Cortex of kidney (tissue), 1 donor: Measurements from ENCODE around the gene MRPS16.

Experiments
- DNase-seq: peaks from one replicate; lab custom pipeline; 2025; lab: John Stamatoyannopoulos, UW

The MRPS16 gene

DNA sequence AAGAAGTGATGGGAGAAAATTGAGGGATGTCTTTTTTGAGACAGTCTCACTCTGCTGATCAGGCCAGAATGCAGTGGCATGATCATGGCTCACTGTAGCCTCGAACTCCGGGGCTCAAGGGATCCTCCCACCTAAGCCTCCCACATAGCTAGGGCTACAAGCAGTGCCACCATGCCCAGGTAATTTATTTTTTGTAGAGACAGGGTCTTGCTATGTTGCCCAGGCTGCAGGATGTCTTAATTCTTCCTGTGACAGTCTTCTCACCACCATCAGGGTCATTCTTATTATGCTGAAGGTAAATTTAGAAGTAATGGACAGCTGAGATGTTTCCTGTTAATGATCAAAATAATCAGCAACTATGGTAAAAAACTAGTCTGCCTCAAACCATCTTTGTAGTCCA, 12.5 kb downstream of the MRPS16 start:
- DNase-seq = no peak

- DNase-seq = no peak
Measured at GRCh38 chr10:73238990-73239566, 13.4 kb downstream of the MRPS16 start.

GRCh38 chr10:73234695-73235094, 17.7 kb downstream of the MRPS16 start:
- DNase-seq = no peak

DNA sequence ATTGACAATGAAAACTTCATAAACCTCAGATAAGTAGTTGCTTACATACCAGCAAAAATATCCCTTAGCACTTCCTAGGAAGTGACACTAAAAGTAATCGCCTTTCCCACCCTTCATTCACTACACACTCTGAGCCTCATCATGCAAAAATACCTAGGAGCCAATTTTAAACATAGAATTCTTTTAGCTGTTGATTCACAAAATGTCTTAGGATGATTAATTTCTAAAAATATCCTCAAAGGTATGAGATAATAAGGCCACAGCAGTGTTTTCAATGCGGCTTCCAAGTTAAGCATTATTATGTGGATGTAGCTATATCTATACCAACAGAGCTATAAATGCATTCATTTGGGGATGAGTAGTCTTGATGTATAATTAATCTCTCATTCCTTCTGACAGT, 18.6 kb downstream of the MRPS16 start:
- DNase-seq = no peak

DNA sequence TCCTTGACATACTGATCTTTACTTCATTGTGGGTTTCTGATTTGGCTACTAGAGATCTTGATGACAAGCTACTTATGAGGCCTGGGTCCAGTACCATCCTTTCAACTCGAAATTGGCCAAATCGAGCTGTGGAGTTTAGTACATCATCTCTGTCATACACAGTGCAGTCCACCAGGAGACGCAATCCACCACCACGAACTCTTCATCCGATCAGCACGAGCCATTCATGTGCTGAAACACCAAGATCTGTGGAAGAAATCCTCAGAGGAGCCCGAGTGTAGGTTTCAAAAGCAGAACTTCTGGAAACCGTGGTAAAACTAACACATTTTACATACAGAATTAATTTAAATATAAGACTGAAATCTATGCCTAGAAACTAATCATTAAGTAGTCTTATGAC, 19.6 kb downstream of the MRPS16 start:
- no peak for DNase-seq

DNA sequence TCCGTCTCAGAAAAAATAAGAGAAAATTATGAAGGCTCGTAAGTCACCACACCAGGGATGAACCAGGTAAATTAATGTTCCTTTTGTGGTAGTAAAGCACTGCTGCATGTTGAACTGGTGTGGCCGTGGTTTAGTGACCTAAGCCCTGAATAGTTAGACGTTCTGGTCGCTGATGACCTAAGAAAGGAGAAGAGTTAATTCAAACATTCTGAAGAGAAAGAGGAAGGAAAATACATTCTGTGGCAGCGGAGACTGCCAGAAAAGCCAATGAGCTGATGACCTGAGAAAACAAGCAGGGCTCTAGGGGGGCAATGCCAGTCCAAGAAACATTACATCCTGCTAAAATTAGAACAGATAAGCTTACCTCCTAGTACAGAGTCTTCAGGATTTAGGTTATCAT, 22.9 kb downstream of the MRPS16 start:
- no peak for DNase-seq

- DNase-seq = no peak
Measured at GRCh38 chr10:73228247-73228646, 24.2 kb downstream of the MRPS16 start.

DNA sequence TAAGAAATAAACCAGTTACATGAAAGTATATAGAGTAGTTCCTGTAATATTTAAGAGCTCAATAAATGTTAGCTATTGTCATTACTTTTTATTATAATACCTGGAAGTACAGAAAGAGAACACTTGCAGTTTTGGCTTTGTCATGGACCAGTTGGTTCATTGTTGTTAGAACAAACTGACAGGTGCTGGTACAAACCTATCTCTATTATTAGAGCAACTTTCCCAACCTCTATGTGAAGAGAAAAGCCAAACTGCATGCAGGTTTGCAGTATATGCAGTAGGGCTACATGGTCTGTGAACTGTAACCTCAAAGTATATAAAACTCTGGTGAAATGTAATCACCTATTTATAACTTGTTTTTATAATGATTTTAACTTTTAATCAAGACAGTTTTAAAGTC, 25.8 kb downstream of the MRPS16 start:
- DNase-seq = no peak

- no peak for DNase-seq
Measured at GRCh38 chr10:73225518-73225917, 26.9 kb downstream of the MRPS16 start.

DNA sequence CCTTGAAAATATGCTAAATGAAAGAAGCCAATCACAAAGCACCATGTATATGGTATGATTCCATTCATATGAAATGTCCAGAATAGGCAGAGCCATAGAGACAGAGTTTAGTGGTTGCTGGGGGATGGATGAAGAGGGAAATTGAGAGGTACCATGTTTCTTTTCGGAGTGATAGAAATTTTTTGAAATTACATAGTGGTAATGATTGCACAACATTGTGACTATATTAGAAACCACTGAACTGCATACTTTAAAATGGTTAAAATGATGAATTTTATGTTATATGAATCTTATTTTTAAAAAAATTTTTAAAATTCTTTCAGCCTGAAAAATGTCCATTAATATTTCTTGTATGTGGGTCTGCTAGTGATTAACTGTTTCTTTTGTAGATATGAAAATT, 31.5 kb downstream of the MRPS16 start:
- no peak for DNase-seq

DNA sequence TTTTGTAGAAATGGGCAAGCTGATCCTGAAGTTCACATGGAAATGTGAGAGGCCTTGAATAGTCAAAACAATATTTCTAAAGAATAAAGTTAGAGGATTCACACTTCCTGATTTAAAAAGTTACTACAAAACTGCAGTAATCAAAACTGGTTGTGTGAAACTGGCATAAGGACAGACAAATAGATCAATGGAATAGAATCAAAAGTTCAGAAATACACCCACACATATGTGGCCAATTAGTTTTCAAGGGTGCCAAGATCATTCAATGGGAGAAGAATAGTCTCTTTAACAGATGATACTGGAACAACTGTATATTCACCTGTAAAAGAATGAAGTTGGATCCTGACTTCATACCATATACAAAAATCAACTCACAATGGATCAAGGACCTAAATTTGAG, 33.1 kb downstream of the MRPS16 start:
- DNase-seq = no peak

- no peak for DNase-seq
Measured at GRCh38 chr10:73218431-73219191, 33.8 kb downstream of the MRPS16 start.

- no peak for DNase-seq
Measured at GRCh38 chr10:73217628-73218027, 34.8 kb downstream of the MRPS16 start.

DNA sequence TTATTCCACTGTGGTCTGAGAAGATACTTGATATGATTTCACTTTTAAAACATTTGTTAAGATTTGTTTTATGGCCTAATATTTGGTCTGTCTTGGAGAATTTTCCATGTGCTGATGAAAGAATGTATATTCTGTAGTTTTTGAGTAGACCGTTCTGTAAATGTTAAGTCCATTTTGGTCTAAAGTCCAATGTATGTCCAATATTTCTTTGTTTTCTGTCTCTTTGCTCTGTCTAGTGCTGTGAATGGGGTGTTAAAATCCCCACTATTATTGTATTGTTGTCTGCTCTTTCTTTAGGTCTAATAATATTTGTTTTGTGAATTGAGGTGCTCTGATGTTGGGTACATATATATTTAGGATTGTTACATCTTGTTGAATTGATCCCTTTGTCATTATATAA, 36.7 kb downstream of the MRPS16 start:
- DNase-seq = no peak

DNA sequence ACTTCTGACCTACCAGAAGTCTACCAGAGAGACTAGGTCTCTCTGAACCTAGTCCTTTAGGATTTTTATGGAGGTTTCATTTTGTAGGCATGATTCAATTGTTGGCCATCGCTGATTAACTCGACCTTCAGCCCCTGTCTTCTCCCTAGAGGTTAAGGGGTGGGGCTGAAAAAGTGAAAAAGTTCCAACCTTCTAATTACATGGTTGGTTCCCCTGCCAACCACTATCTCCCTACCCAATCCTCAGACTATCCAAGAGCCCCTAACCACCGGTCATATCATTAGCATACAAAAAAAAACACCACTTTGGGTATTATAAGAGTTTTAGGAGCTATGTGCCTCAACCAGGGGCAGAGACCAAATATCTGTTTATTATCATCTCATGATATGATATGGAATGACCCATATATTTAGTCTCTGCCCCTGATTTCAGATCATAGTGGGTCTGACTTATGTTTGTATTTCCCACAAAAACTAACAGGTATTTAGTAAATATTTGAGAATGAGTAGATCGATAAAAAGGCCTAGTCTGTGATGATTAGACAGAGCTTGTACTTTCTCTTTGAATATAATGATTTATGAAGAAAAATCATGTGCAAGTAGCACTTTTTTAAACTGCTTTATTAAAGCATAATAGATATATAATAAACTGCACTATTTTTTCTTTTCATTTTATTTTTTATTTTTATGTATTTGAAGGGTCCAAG, 41.2 kb downstream of the MRPS16 start:
- no peak for DNase-seq

- no peak for DNase-seq
Measured at GRCh38 chr10:73210395-73211105, 41.9 kb downstream of the MRPS16 start.

DNA sequence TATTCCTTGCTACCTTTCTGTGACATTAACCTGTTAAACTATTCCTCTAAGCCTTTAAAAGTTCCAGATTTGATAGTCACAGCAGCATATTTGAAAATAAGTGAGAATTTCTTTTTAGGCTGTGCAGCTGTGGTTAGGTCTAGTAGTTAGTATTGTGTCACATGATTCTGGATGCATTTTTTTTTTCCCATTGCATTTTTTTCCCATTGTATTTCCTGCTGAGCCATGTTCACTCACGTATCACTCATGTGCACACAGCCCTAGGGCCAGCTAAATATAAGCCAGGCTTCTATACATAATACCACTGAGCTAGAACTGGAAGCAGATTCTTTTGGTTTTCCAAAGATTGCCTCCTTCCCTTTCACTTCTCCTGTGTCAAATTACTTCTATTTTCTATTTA, 42.7 kb downstream of the MRPS16 start:
- no peak for DNase-seq

DNA sequence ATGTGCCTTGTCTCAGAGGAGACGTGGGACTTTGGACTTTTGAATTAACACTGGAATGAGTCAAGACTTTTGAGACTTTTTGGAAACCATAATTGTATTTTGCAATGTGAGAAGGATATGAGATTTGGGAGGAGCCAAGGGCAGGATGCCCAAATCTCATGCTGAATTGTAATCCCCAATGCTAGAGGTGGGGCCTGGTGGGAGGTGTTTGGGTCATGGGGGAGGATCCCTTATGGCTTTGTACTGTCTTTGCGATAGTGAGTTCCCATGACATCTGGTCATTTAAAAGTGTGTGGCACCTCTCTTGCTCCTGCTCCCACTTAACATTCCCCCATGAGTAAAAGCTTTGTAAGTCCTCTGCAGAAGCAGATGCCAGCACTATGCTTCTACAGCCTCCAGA, 44.6 kb downstream of the MRPS16 start:
- no peak for DNase-seq

GRCh38 chr10:73206385-73206784, 46.1 kb downstream of the MRPS16 start:
- no peak for DNase-seq

- DNase-seq = no peak
Measured at GRCh38 chr10:73205890-73206289, 46.6 kb downstream of the MRPS16 start.

DNA sequence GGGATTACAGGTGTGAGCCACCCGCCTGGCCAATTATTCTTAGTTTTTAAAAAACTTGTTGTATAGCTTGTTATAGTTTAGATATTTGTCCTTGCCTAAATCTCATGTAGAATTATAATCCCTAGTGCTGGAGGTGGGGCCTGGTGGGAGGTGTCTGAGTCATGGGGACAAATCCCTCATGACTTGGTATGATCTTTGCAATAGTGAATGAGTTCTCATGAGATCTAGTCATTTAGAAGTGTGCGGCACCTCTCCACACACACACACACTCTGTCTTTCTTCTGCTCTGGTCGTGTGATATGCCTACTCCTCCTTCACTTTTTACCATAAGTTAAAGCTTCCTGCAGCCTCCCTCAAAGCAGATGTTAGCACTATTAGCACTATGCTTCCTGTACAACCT, 47.4 kb downstream of the MRPS16 start:
- no peak for DNase-seq
